HG02884 (cell line): ENCODE data around the gene CCDC85A.

Experiments
- ATAC-seq: cut with Tn5 transposase; IDR thresholded peaks from one replicate; pipeline ENCODE4 v1.9.1; 2021; ENCODE audit warnings: mild to moderate bottlenecking, moderate library complexity; ENCODE audit not compliant: unreplicated experiment

Gene CCDC85A

GRCh38 chr2:56192664-56193305, 9.0 kb downstream of the CCDC85A start:
- no peak for ATAC-seq

GRCh38 chr2:56195563-56195962, 11.8 kb downstream of the CCDC85A start:
- ATAC-seq, result no peak

DNA sequence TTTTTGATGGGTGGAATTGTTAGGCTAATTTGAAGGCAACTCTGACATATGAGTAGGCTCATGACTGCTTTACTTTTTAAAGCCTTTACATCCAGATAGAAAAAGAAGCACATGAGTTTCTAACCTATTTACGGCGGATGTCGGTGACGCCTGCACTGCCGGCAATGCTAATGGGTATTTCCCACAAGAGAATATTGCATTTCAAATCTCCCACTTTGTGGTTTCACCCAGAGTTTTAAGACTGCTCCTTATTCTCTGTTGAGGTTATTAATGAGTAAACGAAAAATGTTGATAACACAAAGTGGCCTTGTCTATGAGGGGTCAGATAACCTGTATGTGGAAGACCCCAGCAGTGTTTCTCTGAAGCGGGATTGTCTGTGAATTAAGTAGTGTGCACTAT, 14.0 kb downstream of the CCDC85A start:
- ATAC-seq, result no peak

DNA sequence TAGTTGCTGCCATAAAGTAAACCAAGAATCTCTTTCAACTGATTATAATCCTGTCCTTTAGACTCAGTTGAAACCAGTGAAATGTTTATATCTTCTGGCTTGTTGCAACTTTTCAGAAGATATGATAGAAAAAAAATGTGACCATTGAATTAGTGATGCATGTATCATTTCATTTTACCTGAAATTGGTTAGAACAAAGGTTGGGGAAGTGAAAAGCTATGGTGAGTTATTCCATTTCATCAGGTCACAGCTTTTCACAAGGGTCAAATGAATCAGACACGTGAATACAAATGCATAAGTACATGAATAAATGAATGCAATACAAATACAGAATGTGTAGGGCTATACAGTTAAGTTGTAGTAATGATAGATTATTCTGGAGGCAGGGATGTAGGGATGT, 15.1 kb downstream of the CCDC85A start:
- ATAC-seq, result no peak

DNA sequence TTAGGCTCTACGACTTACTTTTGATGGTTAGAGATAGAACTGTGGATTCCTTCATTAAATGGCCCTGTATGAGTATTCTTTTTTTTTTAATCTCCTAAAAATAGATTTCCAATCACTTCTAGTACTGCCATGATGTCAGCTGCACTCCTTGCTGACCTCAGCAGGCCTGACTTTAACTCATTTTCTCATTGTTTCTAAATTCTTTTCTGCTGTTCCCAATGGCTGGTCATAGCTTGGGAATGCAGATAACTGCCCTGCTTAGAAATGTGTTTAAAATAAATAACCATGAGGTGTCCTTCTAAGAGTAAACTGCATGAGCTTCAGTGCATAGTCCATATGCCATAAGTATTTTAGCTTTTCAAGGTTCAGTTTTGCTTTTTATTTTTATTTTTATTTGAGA, 15.7 kb downstream of the CCDC85A start:
- ATAC-seq, result no peak

DNA sequence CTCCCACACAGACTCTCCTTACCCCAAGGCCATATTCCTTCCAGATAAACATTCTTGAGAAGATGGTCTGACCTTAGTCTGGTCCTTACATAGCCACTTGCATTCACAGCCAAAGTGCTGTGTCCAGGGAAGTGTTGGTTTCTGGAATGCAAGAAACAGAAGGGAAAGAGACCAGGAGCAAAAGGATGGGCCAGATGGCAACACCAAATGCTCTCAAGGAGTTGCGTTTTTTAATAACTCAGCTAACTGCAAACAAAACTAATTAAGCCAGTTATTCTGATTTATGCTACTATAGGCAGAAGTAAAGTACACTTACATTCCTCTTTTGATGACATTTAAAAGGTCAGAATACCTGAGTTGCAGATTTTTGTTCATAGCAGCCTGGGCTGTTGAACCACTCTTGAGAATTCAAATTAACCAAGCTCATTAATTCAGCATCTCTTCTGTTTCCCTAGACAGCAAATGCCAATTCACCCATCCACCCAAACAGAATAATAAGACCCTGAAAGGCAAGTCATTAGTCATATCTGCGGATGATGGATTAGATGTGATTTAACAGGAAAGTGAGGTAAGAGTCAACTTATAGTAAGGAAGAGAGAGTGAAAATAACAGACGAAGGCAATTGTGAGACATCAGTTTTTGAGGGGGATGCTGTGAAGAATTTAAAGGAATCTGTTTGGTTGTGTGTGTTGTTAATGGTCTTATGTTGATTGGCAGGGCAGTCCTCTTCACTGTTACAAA, 18.8 kb downstream of the CCDC85A start:
- ATAC-seq, result no peak

GRCh38 chr2:56204556-56204955, 20.8 kb downstream of the CCDC85A start:
- no peak for ATAC-seq

DNA sequence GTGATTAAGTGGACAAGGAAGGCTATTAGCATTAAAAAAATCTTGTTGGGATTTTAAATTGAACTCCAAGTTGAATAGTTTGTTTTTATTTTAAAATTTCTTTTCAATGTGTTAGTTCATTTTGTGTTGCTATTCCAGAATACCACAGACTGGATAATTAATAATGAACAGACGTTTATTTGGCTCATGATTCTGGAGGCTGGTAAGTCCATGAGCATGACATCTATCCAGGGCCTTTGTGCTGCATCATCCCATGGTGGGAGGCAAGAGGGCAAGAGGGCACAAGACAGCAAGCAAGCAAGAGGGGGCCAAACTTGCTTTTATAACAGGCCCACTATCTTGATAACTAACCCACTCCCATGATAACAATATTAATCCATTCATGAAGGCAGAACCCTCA, 22.5 kb downstream of the CCDC85A start:
- ATAC-seq, result no peak

DNA sequence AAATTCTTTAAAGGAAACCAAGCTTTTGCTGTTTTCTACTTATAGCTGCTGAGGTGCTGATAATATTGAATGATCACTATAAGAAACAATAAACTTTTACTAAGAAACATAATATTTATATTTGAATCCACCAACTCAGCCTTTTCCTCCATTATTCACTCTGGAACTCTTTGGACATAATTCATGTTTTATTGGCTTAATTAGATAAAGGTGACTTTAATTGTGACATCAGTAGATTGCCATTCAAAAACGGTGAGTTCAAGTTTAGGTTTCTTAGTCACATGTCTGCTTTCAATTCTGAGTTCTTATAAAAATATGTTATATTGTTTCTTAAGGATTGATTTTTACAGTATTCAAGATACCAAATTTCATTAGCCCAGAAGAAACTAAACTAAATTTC, 24.0 kb downstream of the CCDC85A start:
- no peak for ATAC-seq

DNA sequence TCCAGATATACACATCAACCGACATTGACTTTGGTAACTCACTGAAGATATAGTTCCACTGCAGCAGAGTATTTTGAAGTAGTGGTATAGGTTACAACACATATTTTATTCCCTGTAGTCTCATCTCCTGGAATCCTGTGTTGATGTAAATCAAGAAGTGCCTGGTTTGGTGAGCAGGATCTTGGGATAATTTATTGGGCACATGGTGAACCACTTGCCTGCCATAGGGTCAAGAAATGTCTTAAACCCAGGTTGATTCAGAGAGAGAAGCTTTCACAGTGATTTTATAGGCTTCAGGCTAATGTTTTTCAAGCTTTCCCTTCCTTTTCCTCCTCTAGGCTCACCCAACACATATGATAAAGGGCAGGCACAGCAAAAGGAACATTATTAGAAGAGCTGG, 24.6 kb downstream of the CCDC85A start:
- no peak for ATAC-seq

DNA sequence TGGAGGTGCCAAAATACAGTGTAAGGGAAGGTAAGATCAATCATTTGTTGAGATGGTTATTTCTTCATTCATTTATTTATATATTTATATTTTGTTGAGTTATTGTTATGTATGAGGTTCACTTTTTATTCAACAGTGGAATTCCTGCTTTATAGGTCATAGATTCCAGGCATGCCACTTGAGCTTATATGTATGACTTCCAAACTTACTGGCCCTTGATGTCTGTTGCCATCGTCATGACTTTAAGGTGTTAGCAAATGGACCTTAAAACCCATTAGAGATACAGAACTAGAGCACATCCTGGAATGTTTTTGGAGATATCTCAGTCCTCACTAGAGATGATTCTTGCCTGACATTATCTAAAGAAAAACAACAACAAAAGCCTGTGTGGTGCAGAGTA, 25.9 kb downstream of the CCDC85A start:
- ATAC-seq, result no peak

GRCh38 chr2:56210291-56210690, 26.5 kb downstream of the CCDC85A start:
- ATAC-seq, result no peak

DNA sequence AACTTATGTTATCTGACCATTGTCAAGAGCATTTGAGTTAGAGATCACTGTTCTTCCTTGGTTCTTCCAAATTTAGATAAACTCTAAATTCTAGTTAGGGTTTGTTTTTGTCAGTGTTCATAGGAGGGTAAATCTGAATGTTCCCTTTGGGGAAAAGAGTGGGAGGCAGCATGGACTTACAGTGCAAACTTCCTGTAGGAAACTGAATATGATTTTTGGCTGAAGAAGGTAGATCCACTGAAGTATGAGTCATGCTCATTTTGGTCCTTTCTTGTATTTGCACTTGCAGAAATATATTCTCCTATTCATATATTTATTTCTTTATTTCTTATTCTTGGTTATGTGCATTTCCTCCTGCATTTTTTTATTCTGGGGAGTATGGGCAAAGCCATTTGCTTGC, 27.3 kb downstream of the CCDC85A start:
- ATAC-seq, result no peak

GRCh38 chr2:56215911-56216310, 32.1 kb downstream of the CCDC85A start:
- ATAC-seq, result no peak

- no peak for ATAC-seq
These were observed 33.3 kb downstream of the CCDC85A start for GRCh38 chr2:56217106-56217505.

- ATAC-seq, result no peak
These were observed 38.7 kb downstream of the CCDC85A start for GRCh38 chr2:56222481-56222880.

GRCh38 chr2:56224316-56224715, 40.5 kb downstream of the CCDC85A start:
- no peak for ATAC-seq

- no peak for ATAC-seq
These were observed 44.0 kb downstream of the CCDC85A start for GRCh38 chr2:56227811-56228210.

DNA sequence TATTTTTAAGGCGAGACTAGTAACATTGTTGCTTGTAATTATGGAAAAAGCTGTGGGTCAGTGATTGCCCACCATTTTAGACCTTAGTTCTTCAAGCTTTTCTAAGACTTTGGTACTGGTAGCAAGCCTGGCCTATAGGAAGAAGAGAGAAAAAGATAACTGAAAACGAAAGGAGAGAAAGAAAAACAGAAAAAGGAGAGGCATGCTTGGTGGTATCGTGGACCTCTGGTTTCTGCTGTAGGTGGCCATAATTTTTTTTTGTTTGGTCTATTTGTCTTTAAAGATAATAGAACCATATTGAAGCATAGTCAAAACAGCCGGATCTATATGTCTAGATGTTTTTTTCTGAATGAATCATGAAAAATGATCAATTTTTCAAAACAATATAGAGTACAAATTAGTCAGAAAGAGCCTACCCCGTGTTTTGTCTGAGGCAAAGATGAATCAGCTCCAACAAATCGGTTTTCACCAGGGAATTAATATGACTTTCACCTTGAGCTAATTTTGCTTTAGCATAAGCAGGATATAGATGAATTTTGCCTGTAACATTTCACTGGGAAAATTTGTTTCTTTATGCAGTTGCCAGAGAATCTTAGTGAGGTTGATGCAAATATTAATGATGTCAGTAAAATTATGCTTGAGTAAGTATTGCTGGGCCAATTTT, 45.7 kb downstream of the CCDC85A start:
- no peak for ATAC-seq

GRCh38 chr2:56230156-56230555, 46.4 kb downstream of the CCDC85A start:
- no peak for ATAC-seq

DNA sequence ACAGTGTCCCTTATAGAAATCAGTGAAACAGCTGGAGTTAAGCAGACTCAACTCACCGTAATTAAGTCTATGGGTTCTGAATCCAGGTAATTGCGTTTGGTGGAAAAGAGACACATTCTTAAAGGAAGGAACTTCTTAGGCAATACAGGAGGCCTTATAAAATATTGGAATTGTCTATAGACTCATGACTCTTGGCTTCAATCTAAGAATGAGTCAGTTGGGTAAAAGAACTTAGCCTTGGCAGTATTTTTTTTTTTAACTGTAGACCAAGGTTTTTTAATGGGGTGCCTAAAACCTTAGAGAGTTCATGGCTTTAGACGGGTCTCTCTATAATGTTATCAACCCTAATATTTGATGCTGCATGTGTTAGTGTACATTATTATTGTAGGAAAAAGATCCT, 47.6 kb downstream of the CCDC85A start:
- ATAC-seq, result no peak

GRCh38 chr2:56232912-56233311, 49.1 kb downstream of the CCDC85A start:
- no peak for ATAC-seq
